Inflammatory macrophage treated with lipopolysaccharide for 4 hours (primary cell): Measurements from ENCODE around the gene ADARB2.
"Not testable (repeated sequence)": the region's sequence is repeated elsewhere in the genome, so short reads cannot be mapped to it uniquely, and the experiment has no call there.

ENCODE experiments used
- DNase-seq: peaks from one replicate; pipeline ENCODE4 v3.0.0-alpha.2; 2020

The ADARB2 gene

GRCh38 chr10:1634239-1634638 is 103.1 kb downstream of the ADARB2 start:
- no peak for DNase-seq

GRCh38 chr10:1633783-1634182 is 103.5 kb downstream of the ADARB2 start:
- DNase-seq = no peak

GRCh38 chr10:1632596-1632995 is 104.7 kb downstream of the ADARB2 start:
- no peak for DNase-seq

GRCh38 chr10:1632141-1632540 is 105.2 kb downstream of the ADARB2 start:
- DNase-seq = no peak

- DNase-seq = no peak
Measured at GRCh38 chr10:1631282-1631681, 106.0 kb downstream of the ADARB2 start.

- DNase-seq = no peak
Measured at GRCh38 chr10:1630304-1630703, 107.0 kb downstream of the ADARB2 start.

GRCh38 chr10:1629326-1630198 is 107.8 kb downstream of the ADARB2 start:
- no peak for DNase-seq

GRCh38 chr10:1628757-1629156 is 108.6 kb downstream of the ADARB2 start:
- no peak for DNase-seq

- no peak for DNase-seq
Measured at GRCh38 chr10:1627945-1628344, 109.4 kb downstream of the ADARB2 start.

GRCh38 chr10:1626835-1627234 is 110.5 kb downstream of the ADARB2 start:
- DNase-seq = no peak

GRCh38 chr10:1626410-1626809 is 110.9 kb downstream of the ADARB2 start:
- no peak for DNase-seq

- DNase-seq = no peak
Measured at GRCh38 chr10:1625731-1626130, 111.6 kb downstream of the ADARB2 start.

GRCh38 chr10:1625079-1625478 is 112.2 kb downstream of the ADARB2 start:
- DNase-seq = no peak

GRCh38 chr10:1624240-1624639 is 113.1 kb downstream of the ADARB2 start:
- no peak for DNase-seq

GRCh38 chr10:1620803-1621202 is 116.5 kb downstream of the ADARB2 start:
- no peak for DNase-seq

- DNase-seq = not testable (repeated sequence)
Measured at GRCh38 chr10:1617376-1618317, 119.7 kb downstream of the ADARB2 start.

- DNase-seq = not testable (repeated sequence)
Measured at GRCh38 chr10:1616701-1617100, 120.6 kb downstream of the ADARB2 start.

- DNase-seq = no peak
Measured at GRCh38 chr10:1615186-1615954, 122.0 kb downstream of the ADARB2 start.

GRCh38 chr10:1613511-1613910 is 123.8 kb downstream of the ADARB2 start:
- DNase-seq = no peak

GRCh38 chr10:1612908-1613307 is 124.4 kb downstream of the ADARB2 start:
- DNase-seq = no peak

GRCh38 chr10:1611936-1612550 is 125.3 kb downstream of the ADARB2 start:
- no peak for DNase-seq

- DNase-seq = no peak
Measured at GRCh38 chr10:1610986-1611770, 126.1 kb downstream of the ADARB2 start.
